Tibial artery (tissue), 4 donors: ENCODE measurements around the gene KCNG3.

Experiments
- DNase-seq, 2 donors: peaks; one replicate each; pipeline ENCODE4 v3.0.0-alpha.2; 2019
- H3K27ac ChIP-seq, 2 donors: fragments of 200-600 bp; sonication (generic) in 1 of 2; 1 replicate in 1 of 2; 2 replicates in 1 of 2; pipeline ENCODE4 v1.5.1; 2018 to 2019; ENCODE audit warnings: mild to moderate bottlenecking in 1 of 2
- H3K27me3 ChIP-seq, 2 donors: fragments of 200-600 bp; sonication (generic) in 1 of 2; one replicate each; pipeline versions ENCODE4 v1.5.1 to v1.6.0; 2016 to 2019
- H3K36me3 ChIP-seq, 3 donors: fragments of 200-600 bp; sonication (generic) in 2 of 3; one replicate each; pipeline ENCODE4 v1.5.1; 2016 to 2019; ENCODE audit warnings: mild to moderate bottlenecking in 2 of 3
- H3K4me1 ChIP-seq, 4 donors: fragments of 200-600 bp; sonication (generic) in 2 of 4; 1 replicate in 3 of 4; 2 replicates in 1 of 4; pipeline ENCODE4 v1.5.1; 2016 to 2019
- H3K4me3 ChIP-seq, 2 donors: fragments of 200-600 bp; sonication (generic) in 1 of 2; 1 replicate in 1 of 2; 2 replicates in 1 of 2; pipeline ENCODE4 v1.5.1; 2018 to 2019; ENCODE audit warnings: mild to moderate bottlenecking in 2 of 2
- H3K9me3 ChIP-seq, 3 donors: fragments of 200-600 bp; sonication (generic) in 1 of 3; one replicate each; pipeline ENCODE4 v1.5.1; 2016 to 2019
- CTCF ChIP-seq, 2 experiments: fragments of 200-600 bp in 1 of 2; fragments of 450-650 bp in 1 of 2; IDR thresholded peaks; one replicate each; pipeline ENCODE4 v1.5.1; 2017 to 2019; ENCODE audit warnings: antibody characterized with exemption in 2 of 2, mild to moderate bottlenecking in 1 of 2, moderate library complexity in 1 of 2
- intact Hi-C: fragments of 100-400 bp; cut with DNase I; formaldehyde crosslinking; loops from one replicate; pipeline ENCODE4 v1.15.0; 2023; ENCODE audit warnings: low total_unique reads

KCNG3 gene

GRCh38 chr2:42458396-42458795 is 35.4 kb downstream of the KCNG3 start:
- no peak overlapping the region for H3K4me3 ChIP-seq
- TF ChIP-seq CTCF (IDR thresholded peaks at IDR 0.05) = no peak
- no peak for DNase-seq
- H3K27me3 ChIP-seq = no peaks in the 10 kb centered on the region
- H3K27ac ChIP-seq = no peak overlapping the region
- intact Hi-C loops = no loop called here
- H3K9me3 ChIP-seq = no peaks in the 10 kb centered on the region
- H3K4me1 ChIP-seq = no peaks in the 10 kb centered on the region
- H3K36me3 ChIP-seq = no peaks in the 10 kb centered on the region

- no peak overlapping the region for H3K4me3 ChIP-seq
- no peaks in the 10 kb centered on the region for H3K9me3 ChIP-seq
- no peak for DNase-seq
- peaks cover 0 to 7% of the 10 kb centered on the region in 2 donors for H3K27me3 ChIP-seq
- H3K4me1 ChIP-seq = no peaks in the 10 kb centered on the region
- TF ChIP-seq CTCF (IDR thresholded peaks at IDR 0.05) = no peak
- H3K27ac ChIP-seq = no peak overlapping the region
- H3K36me3 ChIP-seq = no peaks in the 10 kb centered on the region
- intact Hi-C loops = no loop called here
Measured at GRCh38 chr2:42457011-42457410, 36.8 kb downstream of the KCNG3 start.

GRCh38 chr2:42456126-42456839 is 37.5 kb downstream of the KCNG3 start:
- no peak overlapping the region for H3K4me3 ChIP-seq
- H3K27me3 ChIP-seq = peaks cover 0 to 11% of the 10 kb centered on the region in 2 donors
- no peak for DNase-seq
- intact Hi-C loops = no loop called here
- H3K9me3 ChIP-seq = no peaks in the 10 kb centered on the region
- no peaks in the 10 kb centered on the region for H3K36me3 ChIP-seq
- TF ChIP-seq CTCF (IDR thresholded peaks at IDR 0.05) = no peak
- H3K4me1 ChIP-seq = no peaks in the 10 kb centered on the region
- no peak overlapping the region for H3K27ac ChIP-seq

GRCh38 chr2:42452545-42452944 is 41.2 kb downstream of the KCNG3 start:
- DNase-seq = no peak
- Histone ChIP-seq H3K4me3 (no peak overlapping the region), H3K27me3 (peaks cover 0 to 12% of the 10 kb centered on the region in 2 donors), H3K4me1 (no peaks in the 10 kb centered on the region), H3K27ac (no peak overlapping the region), H3K36me3 (no peaks in the 10 kb centered on the region), H3K9me3 (no peaks in the 10 kb centered on the region)
- no peak for TF ChIP-seq CTCF (IDR thresholded peaks at IDR 0.05)
- intact Hi-C loops = no loop called here

- no peak overlapping the region for H3K27ac ChIP-seq
- H3K4me3 ChIP-seq = no peak overlapping the region
- H3K4me1 ChIP-seq = no peaks in the 10 kb centered on the region
- intact Hi-C loops = no loop called here
- no peaks in the 10 kb centered on the region for H3K9me3 ChIP-seq
- DNase-seq = no peak
- no peaks in the 10 kb centered on the region for H3K36me3 ChIP-seq
- peaks cover 0 to 12% of the 10 kb centered on the region in 2 donors for H3K27me3 ChIP-seq
- no peak for TF ChIP-seq CTCF (IDR thresholded peaks at IDR 0.05)
Measured at GRCh38 chr2:42450136-42450535, 43.6 kb downstream of the KCNG3 start.
